GM12891 (cell line): ENCODE measurements around the gene THADA.

Experiments
- PAX5 ChIP-seq: IDR thresholded peaks from 2 replicates; pipeline ENCODE4 v1.6.1; 2011; ENCODE audit warnings: low read length, moderate library complexity, mild to moderate bottlenecking; ENCODE audit not compliant: insufficient read depth, severe bottlenecking
- POLR2A ChIP-seq: IDR thresholded peaks from 2 replicates; pipeline ENCODE4 v1.6.1; 2011; ENCODE audit warnings: low read depth, low read length, control low read depth
- POLR2AphosphoS5 ChIP-seq: IDR thresholded peaks from 2 replicates; pipeline ENCODE4 v1.6.1; 2011; ENCODE audit warnings: low read depth, low read length, control low read depth
- POU2F2 ChIP-seq: IDR thresholded peaks from 2 replicates; pipeline ENCODE4 v1.6.1; 2011; ENCODE audit warnings: low read depth, mild to moderate bottlenecking, control low read depth, low read length, moderate library complexity
- TAF1 ChIP-seq: IDR thresholded peaks from 2 replicates; pipeline ENCODE4 v1.6.1; 2011; ENCODE audit warnings: low read depth, low read length, control low read depth

DNA sequence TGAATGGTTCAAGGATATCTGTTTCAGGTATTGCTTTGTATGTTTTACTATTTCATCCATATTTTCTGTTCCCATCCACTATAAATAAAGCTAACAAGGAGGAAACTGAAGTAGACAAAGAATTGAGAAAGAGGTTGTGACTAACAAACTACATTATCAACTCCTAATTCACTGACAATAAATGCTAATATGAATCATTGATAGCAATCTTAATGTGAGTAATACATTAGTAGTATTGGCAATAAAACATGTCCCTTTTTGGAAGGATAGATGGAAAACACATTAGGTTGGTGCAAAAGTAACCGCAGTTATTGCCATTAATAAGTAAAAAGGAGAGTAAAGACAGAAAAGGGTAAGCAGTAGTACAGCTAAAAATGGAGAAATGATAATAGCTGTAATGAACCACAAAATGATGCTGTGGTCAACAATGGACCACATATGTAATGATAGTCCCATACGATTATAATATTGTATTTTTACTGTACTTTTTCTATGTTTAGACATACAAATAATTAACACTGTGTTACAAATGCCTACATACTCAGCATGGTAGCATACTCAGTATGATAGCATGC lies 104.7 kb downstream of the THADA start:
- no peak for TF ChIP-seq POLR2A
- no peak for TF ChIP-seq POLR2AphosphoS5
- no peak for TF ChIP-seq TAF1
- TF ChIP-seq PAX5, result no peak
- TF ChIP-seq POU2F2, result no peak
